NCI-H345 (cell line): ENCODE results near the gene TAF4.
"Not testable (repeated sequence)": the region's sequence is repeated elsewhere in the genome, so short reads cannot be mapped to it uniquely, and the experiment has no call there.

Experiments
- DNase-seq: peaks from one replicate; lab custom pipeline; 2025; lab: John Stamatoyannopoulos, UW

Gene TAF4

GRCh38 chr20:62073323-62073722, 7.6 kb upstream of the TAF4 start:
- DNase-seq = no peak

DNA sequence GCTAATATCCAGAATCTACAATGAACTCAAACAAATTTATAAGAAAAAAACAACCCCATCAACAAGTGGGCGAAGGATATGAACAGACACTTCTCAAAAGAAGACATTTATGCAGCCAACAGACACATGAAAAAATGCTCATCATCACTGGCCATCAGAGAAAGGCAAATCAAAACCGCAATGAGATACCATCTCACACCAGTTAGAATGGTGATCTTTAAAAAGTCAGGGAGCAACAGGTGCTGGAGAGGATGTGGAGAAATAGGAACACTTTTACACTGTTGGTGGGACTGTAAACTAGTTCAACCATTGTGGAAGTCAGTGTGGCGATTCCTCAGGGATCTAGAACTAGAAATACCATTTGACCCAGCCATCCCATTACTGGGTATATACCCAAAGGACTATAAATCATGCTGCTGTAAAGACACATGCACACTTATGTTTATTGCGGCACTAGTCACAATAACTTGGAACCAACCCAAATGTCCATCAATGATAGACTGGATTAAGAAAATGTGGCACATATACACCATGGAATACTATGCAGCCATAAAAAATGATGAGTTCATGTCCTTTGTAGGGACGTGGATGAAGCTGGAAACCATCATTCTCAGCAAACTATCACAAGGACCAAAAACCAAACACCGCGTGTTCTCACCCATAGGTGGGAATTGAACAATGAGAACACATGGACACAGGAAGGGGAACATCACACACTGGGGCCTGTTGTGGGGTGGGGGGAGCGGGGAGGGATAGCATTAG, 6.2 kb upstream of the TAF4 start:
- not testable (repeated sequence) for DNase-seq

GRCh38 chr20:62069741-62070216, 4.1 kb upstream of the TAF4 start:
- DNase-seq = no peak

GRCh38 chr20:62068997-62069396, 3.3 kb upstream of the TAF4 start:
- DNase-seq = no peak

- DNase-seq = no peak
Measured at GRCh38 chr20:62067547-62068260, 2.0 kb upstream of the TAF4 start.

- DNase-seq = no peak
Measured at GRCh38 chr20:62066983-62067433, 1.3 kb upstream of the TAF4 start.

DNA sequence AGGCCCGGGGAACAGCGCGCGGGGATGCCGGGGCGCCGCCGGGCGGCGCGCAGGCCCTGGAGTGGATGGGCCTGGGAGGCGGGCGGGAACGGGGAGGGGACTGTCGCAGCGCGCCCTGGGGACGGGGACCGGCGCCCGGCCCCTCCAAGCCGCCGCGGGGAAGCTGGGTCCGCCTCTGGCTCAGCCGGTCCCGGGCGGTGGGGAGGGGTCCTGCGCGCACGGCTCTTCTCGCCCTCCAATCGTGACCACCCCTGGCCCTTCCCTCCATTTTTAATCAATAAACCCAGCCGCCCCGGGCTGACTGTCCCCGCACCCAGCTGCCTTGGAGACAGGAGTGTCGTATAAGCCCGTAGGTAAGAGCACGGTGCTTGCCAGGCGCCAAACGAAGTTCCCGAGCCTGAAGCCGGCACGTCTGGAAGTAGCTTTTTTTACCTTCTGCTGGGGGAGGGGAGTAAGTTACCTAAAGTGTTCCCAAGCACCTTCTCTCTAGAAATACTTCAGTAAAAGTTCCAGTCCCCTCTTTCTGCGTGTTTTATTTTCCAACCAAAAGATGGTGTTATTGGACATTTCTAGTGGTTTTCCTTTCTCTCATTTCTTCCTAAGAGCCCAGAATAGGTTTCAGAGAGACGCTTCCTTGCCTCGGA, 780 bp upstream of the TAF4 start:
- peak; percentile 80 for DNase-seq

DNA sequence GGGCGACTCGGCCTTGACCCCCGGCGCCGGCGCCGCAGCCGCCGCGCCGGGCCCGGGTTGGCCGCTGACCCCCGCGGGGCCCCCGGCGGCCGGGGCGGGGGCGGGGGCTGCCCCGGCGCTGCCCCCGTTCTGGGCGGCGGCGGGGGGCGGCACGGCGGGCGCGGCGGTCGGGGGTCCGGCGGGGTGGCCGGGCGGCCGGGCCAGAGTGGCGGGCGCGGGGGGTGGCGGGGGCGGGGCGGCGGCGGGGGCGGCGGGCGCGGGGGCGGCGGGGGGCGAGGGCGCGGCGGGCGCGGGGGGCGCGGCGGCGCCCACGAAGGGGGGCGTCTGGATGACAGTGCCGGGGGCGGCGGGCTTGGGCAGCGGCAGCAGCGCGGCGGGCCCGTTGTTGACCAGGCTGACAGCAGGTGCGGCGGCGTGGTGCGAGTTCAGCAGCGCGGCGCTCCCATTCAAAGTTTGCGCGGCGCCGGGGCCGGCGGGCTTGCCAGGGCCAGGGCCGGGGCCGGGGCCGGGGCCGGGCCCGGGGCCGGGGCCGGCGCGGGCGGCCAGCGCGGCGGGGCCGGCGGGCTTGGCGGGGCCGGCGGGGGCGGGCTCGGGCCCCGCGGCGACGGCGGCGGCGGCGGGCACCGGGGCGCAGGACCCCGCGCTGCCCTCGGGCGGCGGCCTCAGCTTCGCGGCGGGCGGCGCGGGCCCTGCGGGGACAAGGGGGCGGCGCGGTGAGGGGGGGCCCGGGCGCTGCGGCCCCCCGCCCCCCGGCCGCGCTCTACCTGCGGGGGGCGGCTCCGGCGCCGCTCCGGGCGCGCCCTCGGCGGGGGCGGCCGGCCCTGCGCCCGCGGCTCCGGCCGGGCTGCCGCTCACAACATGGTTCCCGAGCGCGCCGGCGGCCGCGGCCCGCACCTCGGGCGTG, 659 bp downstream of the TAF4 start:
- peak; percentile 53 for DNase-seq

GRCh38 chr20:62063981-62064769, 1.5 kb downstream of the TAF4 start:
- DNase-seq = no peak

GRCh38 chr20:62063315-62063980, 2.2 kb downstream of the TAF4 start:
- peak; percentile 21 for DNase-seq

- no peak for DNase-seq
Measured at GRCh38 chr20:62062661-62063314, 2.9 kb downstream of the TAF4 start.

DNA sequence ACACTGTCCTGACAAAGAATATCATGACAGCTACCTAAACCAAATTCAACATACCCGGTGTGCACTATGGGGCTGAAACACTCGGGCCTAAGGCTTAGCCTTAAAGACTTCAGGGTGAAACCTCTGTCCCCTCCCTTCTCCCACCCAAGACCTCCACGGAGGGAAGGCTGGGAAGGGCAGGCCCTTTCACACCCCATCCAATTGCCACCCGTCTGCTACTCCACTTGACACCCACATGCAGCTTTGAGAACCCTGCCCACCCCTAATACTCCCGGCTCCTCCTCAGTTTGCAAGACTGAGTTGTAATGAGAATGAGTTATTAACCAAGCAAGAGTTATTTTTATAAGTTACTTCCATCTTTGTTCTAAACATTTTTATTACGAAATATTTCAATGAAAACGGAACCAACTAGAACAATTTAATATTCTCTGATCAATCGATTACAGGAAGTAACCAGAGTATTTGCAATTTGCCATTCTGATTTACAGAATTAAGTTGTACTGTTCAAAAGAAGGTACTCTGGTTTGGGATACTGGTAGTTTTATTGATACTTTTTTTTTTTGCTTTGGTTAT, 3.7 kb downstream of the TAF4 start:
- no peak for DNase-seq

DNA sequence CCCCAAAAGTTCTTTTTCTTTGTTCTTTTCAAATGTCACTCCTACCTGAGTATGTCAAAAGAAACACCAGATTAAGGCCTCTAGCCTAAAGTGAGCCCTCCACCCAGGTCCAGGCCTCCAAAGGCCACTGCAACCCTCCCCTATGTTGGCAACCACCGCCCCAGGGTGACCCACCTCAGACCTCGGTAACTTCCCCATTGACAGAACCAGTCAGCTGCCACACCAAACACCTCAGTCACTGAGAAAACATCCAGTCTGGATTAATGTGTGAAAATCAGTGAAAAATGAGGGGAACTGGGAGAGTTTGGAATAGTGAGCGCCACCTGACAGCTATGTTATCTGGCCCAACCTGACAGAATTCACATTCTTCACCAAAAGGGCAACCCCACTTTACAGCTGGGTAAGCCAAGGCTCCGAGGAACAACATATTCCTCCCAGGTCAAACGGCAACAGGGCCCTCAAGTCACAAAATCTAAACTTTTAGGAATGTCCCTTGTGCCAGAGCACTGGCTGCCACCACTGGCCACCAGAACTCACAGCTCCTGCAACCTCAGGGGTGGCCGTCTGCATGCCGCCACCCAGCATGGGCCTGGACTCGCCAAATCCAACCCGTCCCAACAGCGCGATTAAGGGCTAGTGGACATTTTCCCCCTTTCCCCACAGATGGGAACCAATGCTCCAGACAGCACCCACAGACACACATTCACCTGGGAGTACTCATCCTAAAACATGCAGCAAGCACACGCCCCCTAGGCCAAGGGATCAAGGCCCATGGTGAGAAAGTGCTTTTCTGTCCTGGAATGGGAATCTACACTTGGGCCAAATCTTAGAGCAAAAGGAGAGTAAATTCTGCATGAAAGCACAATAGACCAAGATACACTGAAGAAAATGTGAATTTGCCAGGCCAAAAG, 4.8 kb downstream of the TAF4 start:
- no peak for DNase-seq

GRCh38 chr20:62059920-62060630, 5.6 kb downstream of the TAF4 start:
- no peak for DNase-seq

DNA sequence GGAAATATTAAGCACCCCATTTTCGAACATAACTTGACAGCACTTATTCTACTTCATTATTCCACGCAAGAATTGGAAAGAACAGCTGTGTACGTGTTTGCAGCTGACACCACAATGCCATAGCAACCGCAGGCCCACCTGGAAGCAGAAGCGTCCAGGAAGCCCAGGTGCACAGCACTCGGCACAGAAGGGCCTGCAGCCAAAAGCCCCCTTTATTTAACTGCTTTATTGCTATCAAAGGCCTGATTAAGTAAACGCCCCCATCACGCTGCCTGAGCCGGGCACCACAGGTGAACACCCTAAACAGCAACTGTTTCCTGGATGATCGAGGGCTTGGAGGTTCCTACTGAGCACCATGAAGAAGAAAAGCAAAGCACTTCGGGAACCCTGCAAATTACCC, 6.3 kb downstream of the TAF4 start:
- no peak for DNase-seq

DNA sequence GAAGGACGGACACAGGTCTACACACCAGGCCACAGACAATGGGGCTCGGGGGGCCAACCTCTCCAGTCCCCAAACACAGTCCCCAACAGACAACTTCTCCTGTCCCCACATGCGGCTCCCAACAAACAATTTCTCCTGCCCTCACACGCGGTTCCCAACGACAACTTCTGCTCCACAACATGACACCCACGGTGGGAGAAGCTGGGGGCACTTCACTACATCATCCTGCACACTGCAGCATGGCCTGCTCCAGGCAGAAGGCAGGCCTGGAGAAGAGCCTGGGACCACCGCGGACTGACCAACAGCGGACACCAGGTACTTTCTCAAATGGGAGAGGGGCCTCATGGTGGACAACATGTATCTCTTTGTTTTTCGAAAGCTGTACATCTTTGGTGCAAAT, 6.7 kb downstream of the TAF4 start:
- no peak for DNase-seq

- DNase-seq = no peak
Measured at GRCh38 chr20:62056975-62057374, 8.7 kb downstream of the TAF4 start.

GRCh38 chr20:62056377-62056776, 9.3 kb downstream of the TAF4 start:
- DNase-seq = no peak
